Stimulated activated CD4-positive, alpha-beta T cell treated with anti-CD3 and anti-CD28 coated beads, Interleukin-1b, Interleukin-23, amount 100 ng/mL, for 24 hours (primary cell): Measurements from ENCODE around the gene DNER.
A peak's percentile ranks its signal among the peaks of the same experiment; 100 is the strongest.
"Not testable (repeated sequence)": the region's sequence is repeated elsewhere in the genome, so short reads cannot be mapped to it uniquely, and the experiment has no call there.

ENCODE experiments used
- DNase-seq, 4 experiments: peaks; one replicate each; pipeline ENCODE4 v3.0.0-alpha.2; 2020; ENCODE audit warnings: low read depth in 4 of 4, low spot score in 1 of 4

The DNER gene

GRCh38 chr2:229627728-229628127 is 86.6 kb downstream of the DNER start:
- no peak for DNase-seq

- DNase-seq, result no peak
Measured at GRCh38 chr2:229622495-229623355, 91.6 kb downstream of the DNER start.

- no peak for DNase-seq
Measured at GRCh38 chr2:229620759-229621158, 93.6 kb downstream of the DNER start.

GRCh38 chr2:229620289-229620688 is 94.1 kb downstream of the DNER start:
- DNase-seq, result no peak

- no peak for DNase-seq
Measured at GRCh38 chr2:229616433-229616832, 97.9 kb downstream of the DNER start.

- not testable (repeated sequence) for DNase-seq
Measured at GRCh38 chr2:229614021-229614420, 100.3 kb downstream of the DNER start.

GRCh38 chr2:229612384-229612971 is 101.9 kb downstream of the DNER start:
- no peak for DNase-seq

GRCh38 chr2:229611360-229611759 is 103.0 kb downstream of the DNER start:
- DNase-seq, result no peak

GRCh38 chr2:229610872-229611271 is 103.5 kb downstream of the DNER start:
- DNase-seq, result no peak

- DNase-seq, result no peak
Measured at GRCh38 chr2:229610333-229610732, 104.0 kb downstream of the DNER start.

GRCh38 chr2:229601936-229602335 is 112.4 kb downstream of the DNER start:
- no peak for DNase-seq

GRCh38 chr2:229601396-229601795 is 113.0 kb downstream of the DNER start:
- DNase-seq, result no peak

GRCh38 chr2:229598227-229598626 is 116.1 kb downstream of the DNER start:
- DNase-seq, result no peak

- no peak for DNase-seq
Measured at GRCh38 chr2:229596796-229597195, 117.6 kb downstream of the DNER start.

- no peak for DNase-seq
Measured at GRCh38 chr2:229591611-229592010, 122.7 kb downstream of the DNER start.

- DNase-seq, result peak in 2 of 4 experiments; percentile 3 to 16
Measured at GRCh38 chr2:229586746-229587705, 127.3 kb downstream of the DNER start.

- no peak for DNase-seq
Measured at GRCh38 chr2:229586012-229586411, 128.3 kb downstream of the DNER start.

GRCh38 chr2:229582151-229582550 is 132.2 kb downstream of the DNER start:
- DNase-seq, result no peak

- no peak for DNase-seq
Measured at GRCh38 chr2:229578052-229578846, 136.1 kb downstream of the DNER start.

GRCh38 chr2:229575569-229576315 is 138.6 kb downstream of the DNER start:
- no peak for DNase-seq
